ENCODE results near the gene IFNLR1.

IFNLR1 gene

GRCh38 chr1:24119859-24120756 is 67.0 kb downstream of the IFNLR1 start:
- DNase-seq, result no peak

GRCh38 chr1:24119489-24119858 is 67.6 kb downstream of the IFNLR1 start:
- no peak for DNase-seq

- DNase-seq, result no peak
Measured at GRCh38 chr1:24118410-24119242, 68.5 kb downstream of the IFNLR1 start.

- DNase-seq, result no peak
Measured at GRCh38 chr1:24117722-24118409, 69.2 kb downstream of the IFNLR1 start.

GRCh38 chr1:24117132-24117531 is 70.0 kb downstream of the IFNLR1 start:
- no peak for DNase-seq

- DNase-seq, result no peak
Measured at GRCh38 chr1:24114753-24115152, 72.3 kb downstream of the IFNLR1 start.

- DNase-seq, result no peak
Measured at GRCh38 chr1:24113641-24114033, 73.5 kb downstream of the IFNLR1 start.

- DNase-seq, result peak; percentile 75
Measured at GRCh38 chr1:24111996-24112779, 74.9 kb downstream of the IFNLR1 start, which contains the start of gene MYOM3. Gene MYOM3, minus strand, starts transcription at chr1:24112135. Its CDS starts 3,499 bp downstream, at chr1:24108636.

GRCh38 chr1:24111262-24111995 is 75.7 kb downstream of the IFNLR1 start:
- no peak for DNase-seq

GRCh38 chr1:24110642-24111261 is 76.3 kb downstream of the IFNLR1 start:
- DNase-seq, result no peak

GRCh38 chr1:24109686-24110475 is 77.2 kb downstream of the IFNLR1 start:
- no peak for DNase-seq

GRCh38 chr1:24109166-24109483 is 78.0 kb downstream of the IFNLR1 start:
- no peak for DNase-seq

- no peak for DNase-seq
Measured at GRCh38 chr1:24108334-24109165, 78.5 kb downstream of the IFNLR1 start.

- DNase-seq, result no peak
Measured at GRCh38 chr1:24107462-24108138, 79.5 kb downstream of the IFNLR1 start.

GRCh38 chr1:24105368-24106160 is 81.5 kb downstream of the IFNLR1 start:
- no peak for DNase-seq

- no peak for DNase-seq
Measured at GRCh38 chr1:24104854-24105253, 82.2 kb downstream of the IFNLR1 start.

All from activated effector memory CD4-positive, alpha-beta T cell treated with anti-CD3 and anti-CD28 coated beads, Interleukin-2, amount 50 U/mL, for 16 hours (primary cell).